GM19324 (cell line): Measurements from ENCODE around the gene TGFBR2.
A peak's percentile ranks its signal among the peaks of the same experiment; 100 is the strongest.

Source experiments
- ATAC-seq: cut with Tn5 transposase; IDR thresholded peaks from one replicate; pipeline ENCODE4 v1.9.1; 2021; ENCODE audit warnings: mild to moderate bottlenecking, moderate library complexity; ENCODE audit not compliant: unreplicated experiment, low FRiP score

TGFBR2 gene

DNA sequence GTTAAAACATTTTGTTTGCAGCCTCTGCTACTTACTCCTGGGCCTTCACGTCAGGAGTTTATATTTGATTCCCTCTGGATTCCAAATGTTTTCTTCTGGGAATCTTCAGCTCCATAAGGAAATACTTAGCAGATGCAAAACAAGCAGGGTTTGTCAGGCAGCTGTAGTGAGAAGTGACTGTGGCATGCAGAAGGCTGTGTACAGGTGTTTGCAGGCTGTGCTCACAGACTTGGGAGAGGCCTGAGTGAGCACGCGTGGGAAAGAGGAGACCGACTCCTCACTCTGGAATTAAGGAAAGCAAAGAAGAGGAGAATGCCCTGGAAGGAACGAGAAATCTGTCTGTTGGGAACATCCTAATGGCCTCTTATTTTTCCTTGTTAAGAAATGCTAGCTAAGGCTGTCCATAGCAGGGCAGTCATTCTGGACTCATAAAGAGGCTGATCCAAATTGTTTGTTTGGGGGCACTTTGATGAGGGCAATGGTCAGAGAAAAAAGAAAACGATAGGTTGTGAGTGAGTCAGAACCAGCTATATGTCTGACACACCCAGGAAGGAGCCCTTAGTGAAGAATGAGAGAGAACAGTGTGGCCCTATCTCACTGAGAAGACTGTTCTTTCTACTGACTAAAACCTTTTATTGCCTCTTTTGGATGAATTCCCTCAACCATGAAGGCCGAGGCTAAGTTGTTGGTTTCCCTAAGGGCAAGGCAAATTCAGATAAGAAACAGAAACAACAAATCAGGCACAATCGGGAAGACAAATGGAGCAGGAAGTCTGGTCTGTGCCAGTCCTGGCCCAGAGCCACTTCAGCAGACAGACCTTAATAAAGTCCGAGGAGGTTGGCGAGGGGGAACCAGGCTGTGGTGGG is 82.6 kb downstream of the TGFBR2 start:
- ATAC-seq, result no peak

- ATAC-seq, result no peak
Observed at GRCh38 chr3:30690199-30690598, 83.8 kb downstream of the TGFBR2 start.

DNA sequence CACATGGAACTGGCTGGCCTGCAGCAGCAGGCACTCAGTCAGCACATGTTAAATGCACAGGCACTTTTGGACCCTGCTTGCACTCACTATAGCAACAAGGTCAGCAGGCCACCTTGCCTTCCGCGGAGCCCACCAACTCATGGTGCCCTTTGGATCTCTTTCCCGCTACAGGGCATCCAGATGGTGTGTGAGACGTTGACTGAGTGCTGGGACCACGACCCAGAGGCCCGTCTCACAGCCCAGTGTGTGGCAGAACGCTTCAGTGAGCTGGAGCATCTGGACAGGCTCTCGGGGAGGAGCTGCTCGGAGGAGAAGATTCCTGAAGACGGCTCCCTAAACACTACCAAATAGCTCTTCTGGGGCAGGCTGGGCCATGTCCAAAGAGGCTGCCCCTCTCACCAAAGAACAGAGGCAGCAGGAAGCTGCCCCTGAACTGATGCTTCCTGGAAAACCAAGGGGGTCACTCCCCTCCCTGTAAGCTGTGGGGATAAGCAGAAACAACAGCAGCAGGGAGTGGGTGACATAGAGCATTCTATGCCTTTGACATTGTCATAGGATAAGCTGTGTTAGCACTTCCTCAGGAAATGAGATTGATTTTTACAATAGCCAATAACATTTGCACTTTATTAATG is 85.0 kb downstream of the TGFBR2 start:
- ATAC-seq, result no peak

DNA sequence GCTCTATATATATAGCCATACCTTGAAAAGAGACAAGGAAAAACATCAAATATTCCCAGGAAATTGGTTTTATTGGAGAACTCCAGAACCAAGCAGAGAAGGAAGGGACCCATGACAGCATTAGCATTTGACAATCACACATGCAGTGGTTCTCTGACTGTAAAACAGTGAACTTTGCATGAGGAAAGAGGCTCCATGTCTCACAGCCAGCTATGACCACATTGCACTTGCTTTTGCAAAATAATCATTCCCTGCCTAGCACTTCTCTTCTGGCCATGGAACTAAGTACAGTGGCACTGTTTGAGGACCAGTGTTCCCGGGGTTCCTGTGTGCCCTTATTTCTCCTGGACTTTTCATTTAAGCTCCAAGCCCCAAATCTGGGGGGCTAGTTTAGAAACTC is 85.5 kb downstream of the TGFBR2 start:
- no peak for ATAC-seq

DNA sequence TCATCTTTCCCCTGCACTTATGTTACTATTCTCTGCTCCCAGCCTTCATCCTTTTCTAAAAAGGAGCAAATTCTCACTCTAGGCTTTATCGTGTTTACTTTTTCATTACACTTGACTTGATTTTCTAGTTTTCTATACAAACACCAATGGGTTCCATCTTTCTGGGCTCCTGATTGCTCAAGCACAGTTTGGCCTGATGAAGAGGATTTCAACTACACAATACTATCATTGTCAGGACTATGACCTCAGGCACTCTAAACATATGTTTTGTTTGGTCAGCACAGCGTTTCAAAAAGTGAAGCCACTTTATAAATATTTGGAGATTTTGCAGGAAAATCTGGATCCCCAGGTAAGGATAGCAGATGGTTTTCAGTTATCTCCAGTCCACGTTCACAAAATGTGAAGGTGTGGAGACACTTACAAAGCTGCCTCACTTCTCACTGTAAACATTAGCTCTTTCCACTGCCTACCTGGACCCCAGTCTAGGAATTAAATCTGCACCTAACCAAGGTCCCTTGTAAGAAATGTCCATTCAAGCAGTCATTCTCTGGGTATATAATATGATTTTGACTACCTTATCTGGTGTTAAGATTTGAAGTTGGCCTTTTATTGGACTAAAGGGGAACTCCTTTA is 86.2 kb downstream of the TGFBR2 start:
- no peak for ATAC-seq

GRCh38 chr3:30693470-30694120 is 87.2 kb downstream of the TGFBR2 start:
- peak; percentile 75 for ATAC-seq

GRCh38 chr3:30694148-30694547 is 87.7 kb downstream of the TGFBR2 start:
- ATAC-seq, result no peak

GRCh38 chr3:30694668-30695067 is 88.3 kb downstream of the TGFBR2 start:
- no peak for ATAC-seq

GRCh38 chr3:30695302-30696061 is 89.1 kb downstream of the TGFBR2 start:
- no peak for ATAC-seq

DNA sequence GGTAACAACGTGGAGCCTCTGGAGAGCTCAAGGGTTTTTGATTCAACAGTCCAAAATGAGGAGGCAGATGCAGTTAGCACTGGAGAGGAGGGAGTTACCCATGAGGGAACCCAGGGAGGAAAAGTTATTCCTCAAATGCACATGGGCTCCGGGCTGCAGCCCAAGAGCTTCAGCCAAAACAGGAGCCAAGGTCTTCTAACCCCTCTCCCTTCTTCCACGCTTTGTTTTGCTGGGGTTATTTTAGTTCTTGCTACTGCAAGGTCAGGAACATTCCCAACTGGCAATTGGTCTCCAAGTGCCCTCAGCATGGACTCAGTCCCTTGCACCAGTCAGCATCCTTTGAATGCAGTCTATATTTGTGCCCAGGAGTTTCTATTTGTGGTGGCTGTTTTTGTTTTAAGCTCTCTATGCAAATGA is 90.0 kb downstream of the TGFBR2 start:
- ATAC-seq, result no peak

GRCh38 chr3:30696896-30697295 is 90.5 kb downstream of the TGFBR2 start:
- no peak for ATAC-seq

DNA sequence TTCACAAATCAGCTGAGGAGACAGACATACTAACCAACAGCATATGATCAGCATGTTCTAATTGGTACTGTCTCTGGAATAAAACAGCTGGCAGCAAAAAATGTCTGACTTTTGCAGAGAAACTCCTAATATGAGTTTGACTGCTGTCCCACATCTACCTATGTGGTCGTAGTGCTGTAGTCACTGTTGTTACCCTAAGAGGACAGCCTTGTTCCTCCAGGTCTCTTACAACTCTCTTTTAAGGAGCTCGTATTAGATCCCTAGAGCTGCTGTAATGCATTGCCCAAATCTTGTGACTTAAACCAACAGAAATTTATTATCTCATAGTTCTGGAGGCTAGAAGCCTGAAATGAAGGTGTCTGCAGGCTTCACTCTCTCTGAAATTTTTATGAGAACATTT is 92.1 kb downstream of the TGFBR2 start:
- ATAC-seq, result no peak

- ATAC-seq, result no peak
Observed at GRCh38 chr3:30699927-30700326, 93.5 kb downstream of the TGFBR2 start.

DNA sequence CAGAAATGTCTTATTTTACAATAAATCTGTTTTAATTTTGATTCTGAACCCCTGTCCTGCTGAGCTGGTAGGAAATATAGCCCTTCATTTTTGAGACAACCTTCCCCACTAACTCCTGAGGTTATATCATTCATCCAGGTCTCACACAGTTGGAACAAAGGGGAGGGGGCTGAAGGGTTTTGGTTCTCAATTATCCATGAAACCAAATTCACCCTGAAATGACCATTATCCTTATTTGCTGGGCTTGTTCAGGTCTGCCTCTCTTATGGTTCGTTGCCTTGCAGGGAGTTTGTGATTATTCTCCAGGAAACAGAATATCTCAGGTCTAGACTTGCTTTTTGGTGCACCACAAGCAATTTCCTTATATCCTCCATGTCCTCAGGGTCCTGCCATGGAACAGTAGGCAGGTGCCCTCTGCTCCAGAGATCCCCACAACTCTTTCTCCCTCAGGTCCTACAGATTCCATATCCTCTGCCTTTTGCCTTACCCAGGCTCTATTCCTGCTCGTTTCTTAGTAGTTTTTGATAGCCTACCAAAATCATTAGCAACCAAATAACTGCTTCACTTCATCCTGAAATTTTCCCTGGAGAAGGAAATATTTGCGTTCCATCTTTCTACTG is 94.4 kb downstream of the TGFBR2 start:
- ATAC-seq, result no peak

DNA sequence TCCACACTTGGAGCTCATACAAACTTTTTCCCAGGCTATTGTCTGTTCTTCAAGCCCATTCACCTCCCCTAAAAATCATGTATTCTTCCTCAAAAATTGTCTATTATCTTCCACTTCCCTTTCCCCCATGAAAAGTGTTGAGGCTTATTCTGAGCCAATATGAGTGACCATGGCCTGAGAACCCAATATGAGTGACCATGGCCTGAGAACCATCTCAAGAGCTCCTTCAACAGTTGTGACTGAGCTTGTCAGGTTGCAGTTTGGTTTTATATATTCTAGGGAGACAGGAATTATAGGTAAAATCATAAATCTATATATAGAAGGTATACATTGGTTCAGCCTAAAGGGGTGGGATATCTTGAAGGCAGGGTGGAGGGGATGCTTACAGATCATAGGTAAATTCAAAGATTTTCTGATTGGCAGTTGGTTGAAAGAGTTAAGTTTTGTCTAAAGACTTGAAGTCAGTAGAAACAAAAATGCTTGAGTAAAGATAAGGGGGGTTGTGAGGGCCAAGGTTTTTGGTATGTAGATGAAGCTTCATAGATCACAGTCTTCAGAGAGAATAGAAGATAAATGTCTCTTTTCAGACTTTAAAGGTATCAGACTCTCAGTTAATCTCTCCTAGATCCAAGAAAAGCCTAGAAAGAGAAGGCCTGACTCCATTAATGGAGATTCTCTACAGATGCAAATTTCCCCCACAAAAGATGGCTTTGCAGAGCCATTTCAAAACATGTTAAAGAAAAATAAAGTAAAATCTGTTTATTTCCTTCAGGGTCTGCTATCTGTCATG is 95.8 kb downstream of the TGFBR2 start:
- no peak for ATAC-seq

DNA sequence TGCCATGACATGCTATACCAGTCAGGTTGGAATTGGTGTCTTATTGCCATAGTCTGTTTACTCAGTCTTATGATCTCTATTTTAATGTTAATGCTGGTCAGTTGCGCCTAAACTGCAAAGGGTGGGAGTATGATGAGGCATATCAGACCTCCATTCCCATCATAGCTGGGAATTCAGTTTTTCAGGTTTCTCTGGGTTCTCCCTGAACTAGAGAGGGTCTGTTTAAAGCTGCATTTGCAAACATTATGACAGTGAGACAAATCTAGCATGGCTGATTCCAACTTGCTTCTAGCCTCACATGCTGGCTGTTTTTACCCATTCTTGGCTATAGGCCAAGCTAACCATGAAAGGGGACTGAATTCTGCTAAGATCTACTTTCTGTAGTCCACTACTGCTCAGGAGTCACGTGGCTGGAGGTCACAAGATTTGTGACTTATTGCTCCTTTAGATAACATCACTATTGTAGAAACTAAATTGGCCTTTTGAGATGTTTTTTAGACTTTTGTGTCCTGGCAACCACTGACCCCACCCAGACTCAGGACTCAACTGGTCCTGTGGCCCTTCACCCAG is 96.5 kb downstream of the TGFBR2 start:
- ATAC-seq, result no peak

DNA sequence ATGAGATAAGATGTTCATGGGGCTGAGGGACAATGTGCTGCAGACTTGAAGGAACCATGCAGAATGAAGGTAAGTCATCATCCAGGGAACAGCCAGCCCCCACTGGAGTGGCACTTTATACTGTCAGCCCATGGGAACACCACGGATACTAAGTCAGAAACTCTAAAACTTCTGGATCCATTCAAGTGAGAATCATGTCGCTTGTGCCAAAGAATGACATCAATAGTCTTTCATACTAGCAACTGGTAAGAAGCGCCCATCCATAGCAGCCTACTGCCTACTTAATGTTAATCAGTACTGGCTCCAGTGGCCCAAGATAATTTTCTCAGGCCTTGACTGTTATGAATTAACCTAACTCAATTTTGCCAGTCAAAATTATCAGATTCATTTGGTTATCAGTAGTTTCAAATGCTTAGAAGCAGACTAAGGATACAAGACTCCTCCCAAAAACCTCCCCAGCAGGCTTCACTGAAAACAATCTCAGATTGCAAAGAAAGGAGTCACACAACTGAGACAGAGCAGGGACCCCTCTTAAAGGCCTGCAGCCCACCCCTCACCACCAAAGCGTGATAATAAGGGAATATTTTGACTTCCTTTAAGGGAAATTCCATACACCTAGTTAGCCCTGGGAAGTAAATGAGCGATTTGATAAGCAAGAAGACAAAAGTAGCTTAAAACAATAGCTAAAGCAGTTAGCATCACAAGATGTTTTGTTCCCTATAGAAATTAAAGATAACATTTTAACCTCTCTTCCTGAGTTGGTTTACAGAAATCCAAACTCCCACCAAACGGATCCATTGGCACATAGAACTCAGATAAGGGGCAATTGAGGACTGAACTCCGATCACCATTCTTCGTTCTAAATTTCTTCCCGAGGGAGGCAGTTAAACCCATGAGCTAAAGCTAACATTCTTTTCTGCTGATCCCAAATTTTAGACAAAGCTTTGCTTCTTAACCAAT is 98.8 kb downstream of the TGFBR2 start:
- ATAC-seq, result no peak

DNA sequence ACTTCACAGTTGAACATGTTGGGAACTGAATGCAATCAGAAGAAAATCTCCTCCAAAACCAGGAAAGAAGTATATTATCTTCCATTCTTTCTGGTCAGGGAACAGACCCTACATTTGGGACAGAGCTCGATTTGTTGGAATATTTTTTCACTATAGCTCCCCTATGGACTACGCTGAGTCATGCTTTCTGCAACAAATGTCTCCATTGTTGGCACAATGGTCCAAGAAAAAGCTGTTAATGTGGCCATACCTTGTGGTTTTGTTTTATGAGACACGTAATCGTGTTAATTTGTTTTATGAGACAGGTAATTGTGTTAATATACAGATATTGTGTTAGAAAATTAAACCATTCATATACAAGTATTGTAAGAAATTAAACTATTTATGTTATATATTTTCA is 101.4 kb downstream of the TGFBR2 start:
- ATAC-seq, result no peak
